Neuronal stem cell (in vitro differentiated cells): Measurements from ENCODE around the gene ACBD6.
"Not testable (repeated sequence)": the region's sequence is repeated elsewhere in the genome, so short reads cannot be mapped to it uniquely, and the experiment has no call there.

ENCODE experiments used
- DNase-seq: peaks from one replicate; pipeline ENCODE4 v3.0.0-alpha.2; 2013; ENCODE audit warnings: low spot score
- H2AFZ ChIP-seq: one replicate; pipeline ENCODE4 v1.6.1; 2013; ENCODE audit warnings: mild to moderate bottlenecking, low read length, inconsistent platforms
- H2AK5ac ChIP-seq: 2 replicates; pipeline ENCODE4 v1.6.1; 2013; ENCODE audit warnings: low read depth, mild to moderate bottlenecking, inconsistent platforms, low read length, moderate library complexity, mixed read lengths
- H2BK120ac ChIP-seq: 2 replicates; pipeline ENCODE4 v1.6.1; 2013; ENCODE audit warnings: low read depth, mild to moderate bottlenecking, inconsistent platforms, low read length, moderate library complexity, mixed read lengths
- H2BK12ac ChIP-seq: one replicate; pipeline ENCODE4 v1.6.1; 2013; ENCODE audit warnings: low read length, inconsistent platforms
- H2BK15ac ChIP-seq: 2 replicates; pipeline ENCODE4 v1.6.1; 2013; ENCODE audit warnings: mild to moderate bottlenecking, low read length, inconsistent platforms, mixed read lengths
- H2BK5ac ChIP-seq: one replicate; pipeline ENCODE4 v1.6.1; 2013; ENCODE audit warnings: inconsistent platforms, mild to moderate bottlenecking, low read length, moderate library complexity
- H3K14ac ChIP-seq: one replicate; pipeline ENCODE4 v1.6.1; 2013; ENCODE audit warnings: low read length, inconsistent platforms
- H3K18ac ChIP-seq: 2 replicates; pipeline ENCODE4 v1.6.1; 2013; ENCODE audit warnings: low read length, inconsistent platforms
- H3K23ac ChIP-seq: 2 replicates; pipeline ENCODE4 v1.6.1; 2013; ENCODE audit warnings: low read depth, mild to moderate bottlenecking, mixed read lengths, low read length, inconsistent platforms; ENCODE audit not compliant: poor library complexity
- H3K27ac ChIP-seq: replicated peaks from 3 replicates; pipeline ENCODE4 v1.5.1; 2013; ENCODE audit warnings: low read length, inconsistent platforms
- H3K27me3 ChIP-seq, 3 experiments: 2 replicates each; pipeline ENCODE4 v1.6.1; 2013; ENCODE audit warnings: low read length in 3 of 3, mild to moderate bottlenecking in 2 of 3, inconsistent platforms in 1 of 3, low read depth in 1 of 3, mixed read lengths in 1 of 3, moderate library complexity in 1 of 3; ENCODE audit not compliant: control insufficient read depth in 3 of 3, insufficient read depth in 3 of 3
- H3K36me3 ChIP-seq, 2 donors: replicated peaks in 1 of 2; 2 replicates each; pipeline ENCODE4 v1.6.1; 2013; ENCODE audit warnings: low read length in 2 of 2; ENCODE audit not compliant: control insufficient read depth in 2 of 2, insufficient read depth in 2 of 2
- H3K4ac ChIP-seq: 2 replicates; pipeline ENCODE4 v1.6.1; 2013; ENCODE audit warnings: inconsistent platforms, mild to moderate bottlenecking, low read length, moderate library complexity
- H3K4me1 ChIP-seq, 2 donors: 1 replicate in 1 of 2; 2 replicates in 1 of 2; pipeline ENCODE4 v1.6.1; 2013; ENCODE audit warnings: low read length in 2 of 2, low read depth in 1 of 2; ENCODE audit not compliant: control insufficient read depth in 2 of 2, insufficient read depth in 1 of 2
- H3K4me2 ChIP-seq: one replicate; pipeline ENCODE4 v1.6.1; 2013; ENCODE audit warnings: mild to moderate bottlenecking, low read length, inconsistent platforms; ENCODE audit not compliant: insufficient read depth, poor library complexity, severe bottlenecking
- H3K4me3 ChIP-seq, 2 donors: 2 replicates each; pipeline ENCODE4 v1.5.1; 2013; ENCODE audit warnings: low read length in 2 of 2, mild to moderate bottlenecking in 2 of 2, inconsistent platforms in 1 of 2, moderate library complexity in 1 of 2
- H3K79me1 ChIP-seq: one replicate; pipeline ENCODE4 v1.6.1; 2013; ENCODE audit warnings: low read depth, mild to moderate bottlenecking, inconsistent platforms, low read length, moderate library complexity
- H3K9ac ChIP-seq: one replicate; pipeline ENCODE4 v1.6.1; 2013; ENCODE audit warnings: mild to moderate bottlenecking, low read depth, low read length, inconsistent platforms; ENCODE audit not compliant: poor library complexity
- H3K9me3 ChIP-seq, 2 donors: replicated peaks in 1 of 2; 2 replicates each; pipeline versions ENCODE3 to v1.6.1; 2013; ENCODE audit warnings: low read length in 2 of 2, mild to moderate bottlenecking in 2 of 2, inconsistent platforms in 1 of 2, low read depth in 1 of 2, mixed read lengths in 1 of 2, moderate library complexity in 1 of 2; ENCODE audit not compliant: control insufficient read depth in 2 of 2, insufficient read depth in 1 of 2
- H4K8ac ChIP-seq: one replicate; pipeline ENCODE4 v1.6.1; 2013; ENCODE audit warnings: low read depth, mild to moderate bottlenecking, inconsistent platforms, low read length, moderate library complexity
- H4K91ac ChIP-seq: one replicate; pipeline ENCODE4 v1.6.1; 2013; ENCODE audit warnings: low read length, low read depth, mild to moderate bottlenecking, inconsistent platforms; ENCODE audit not compliant: poor library complexity
- WGBS, 2 donors: extraction: QIAGEN DNeasy Blood & Tissue Kit; methylation state at CpG; one replicate each; pipeline ENCODE4 v1.1.7; 2013; ENCODE audit warnings: missing lambda C conversion rate in 2 of 2, mixed read lengths in 1 of 2; ENCODE audit not compliant: insufficient read length in 2 of 2, insufficient replicate concordance in 1 of 2; ENCODE audit errors: extremely low coverage in 2 of 2; 5-methylcytosine and 5-hydroxymethylcytosine counted together

The ACBD6 gene

DNA sequence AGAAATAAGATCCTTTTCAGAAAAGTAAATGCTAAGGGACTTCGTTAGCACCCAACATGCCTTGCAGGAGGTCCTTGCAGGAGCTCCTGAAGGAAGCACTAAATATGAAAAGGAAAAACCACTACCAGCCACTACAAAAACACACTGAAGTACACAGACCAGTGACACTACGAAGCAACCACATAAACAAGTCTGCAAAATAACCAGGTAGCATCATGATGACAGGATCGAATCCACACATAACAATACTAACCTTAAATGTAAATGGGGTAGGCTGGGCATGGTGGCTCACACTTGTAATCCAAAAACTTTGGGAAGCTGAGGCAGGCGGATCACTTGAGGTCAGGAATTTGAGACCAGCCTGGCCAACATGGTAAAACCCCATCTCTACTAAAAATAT, 40.7 kb downstream of the ACBD6 start:
- not testable (repeated sequence) for H3K79me1 ChIP-seq, H3K14ac ChIP-seq, H3K4me3 ChIP-seq, DNase-seq, H3K4me2 ChIP-seq, H3K36me3 ChIP-seq, H2AFZ ChIP-seq, H3K9ac ChIP-seq, H3K23ac ChIP-seq, H2AK5ac ChIP-seq, H4K8ac ChIP-seq, H2BK12ac ChIP-seq, H2BK15ac ChIP-seq, H3K27me3 ChIP-seq, H4K91ac ChIP-seq, H2BK5ac ChIP-seq, H3K18ac ChIP-seq, H3K27ac ChIP-seq, H3K4me1 ChIP-seq, H3K4ac ChIP-seq, H2BK120ac ChIP-seq
- no CpG with 5 or more reads among the region's 4 CpGs for WGBS, 2 donors
- H3K9me3 ChIP-seq, result peaks cover 0 to 23% of the 10 kb centered on the region in 2 donors

DNA sequence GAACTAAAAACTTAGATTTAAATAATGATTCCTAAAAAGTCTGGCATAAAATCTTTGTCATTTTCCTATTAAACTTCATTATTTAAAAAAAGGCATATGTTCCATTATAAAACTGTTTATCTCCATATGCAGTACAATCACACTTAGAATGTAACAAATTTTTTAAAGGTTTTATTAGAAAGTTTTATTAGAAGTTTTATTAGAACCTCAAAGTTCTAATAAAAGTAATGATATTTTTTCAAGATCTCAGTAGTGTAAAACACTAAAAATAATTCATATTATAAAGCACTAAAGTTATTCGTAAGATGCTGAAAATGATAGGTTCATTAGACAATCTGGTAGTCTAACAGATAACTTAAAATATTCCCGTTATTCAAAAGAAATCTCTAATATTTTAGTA, 43.6 kb downstream of the ACBD6 start:
- H3K14ac ChIP-seq, result no peak overlapping the region
- H2BK12ac ChIP-seq, result no peak overlapping the region
- peaks cover 0 to 17% of the 10 kb centered on the region in 2 donors for H3K9me3 ChIP-seq
- no CpG with 5 or more reads among the region's 2 CpGs for WGBS, 2 donors
- no peak overlapping the region for H2AFZ ChIP-seq
- H3K27ac ChIP-seq, result no peak overlapping the region
- H3K18ac ChIP-seq, result no peak overlapping the region
- H2BK15ac ChIP-seq, result no peak overlapping the region
- peaks cover 0 to 2% (median 0%) of the 10 kb centered on the region in 3 experiments for H3K27me3 ChIP-seq
- no peak overlapping the region for H2BK120ac ChIP-seq
- no peak overlapping the region for H2AK5ac ChIP-seq
- H3K23ac ChIP-seq, result no peak overlapping the region
- no peak overlapping the region for H2BK5ac ChIP-seq
- peaks cover 3% of the 10 kb centered on the region for H3K79me1 ChIP-seq
- H3K4ac ChIP-seq, result no peak overlapping the region
- no peak for DNase-seq
- no peak overlapping the region for H3K4me3 ChIP-seq
- H3K9ac ChIP-seq, result no peak overlapping the region
- no peak overlapping the region for H3K4me2 ChIP-seq
- peaks cover 0 to 4% of the 10 kb centered on the region in 2 donors for H3K36me3 ChIP-seq
- no peak overlapping the region for H4K91ac ChIP-seq
- H3K4me1 ChIP-seq, result no peaks in the 10 kb centered on the region
- no peak overlapping the region for H4K8ac ChIP-seq

DNA sequence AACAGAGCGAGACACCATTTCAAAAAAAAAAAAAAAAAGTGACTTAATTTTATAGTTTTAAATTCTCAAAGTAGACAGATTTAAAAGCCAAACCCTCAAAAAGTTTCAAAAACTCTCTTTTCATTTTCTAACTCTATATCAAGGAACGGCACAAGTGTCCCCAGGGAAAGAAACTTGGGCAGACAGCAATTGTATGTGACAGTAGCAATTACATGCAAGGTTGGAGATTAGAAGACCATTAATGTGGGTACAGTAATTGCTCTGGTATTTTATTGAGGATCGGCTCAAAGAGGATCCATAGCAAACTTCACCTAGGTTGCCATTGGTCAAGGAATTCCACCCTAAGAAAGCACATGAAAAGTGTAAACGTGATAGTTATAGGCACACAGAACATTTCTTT, 46.2 kb downstream of the ACBD6 start:
- H2BK120ac ChIP-seq, result no peak overlapping the region

DNA sequence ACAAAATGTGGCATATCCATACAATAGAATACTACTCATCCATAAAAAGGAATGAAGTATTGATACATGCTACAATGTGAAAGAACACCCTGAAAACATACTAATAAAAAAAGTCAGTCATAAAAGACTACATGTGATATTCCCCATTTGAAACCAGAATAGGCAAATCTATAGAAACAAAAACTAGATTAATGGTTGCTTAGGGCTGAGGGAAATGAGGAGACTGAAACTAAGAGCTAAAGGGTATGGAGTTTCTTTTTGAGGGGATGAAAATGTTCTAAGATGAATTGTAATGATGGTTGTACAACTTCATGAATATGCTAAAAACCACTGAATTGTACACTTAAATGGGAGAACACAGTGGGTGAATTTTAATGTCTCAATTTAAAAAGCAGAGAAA, 50.9 kb downstream of the ACBD6 start:
- H3K9me3 ChIP-seq, result peaks cover 0 to 12% of the 10 kb centered on the region in 2 donors
- no peak overlapping the region for H2BK15ac ChIP-seq
- H2AK5ac ChIP-seq, result no peak overlapping the region
- H3K18ac ChIP-seq, result no peak overlapping the region
- peaks cover 0 to 14% of the 10 kb centered on the region in 2 donors for H3K36me3 ChIP-seq
- H3K4me2 ChIP-seq, result no peak overlapping the region
- no peak overlapping the region for H3K23ac ChIP-seq
- H4K91ac ChIP-seq, result no peak overlapping the region
- no peak overlapping the region for H2BK12ac ChIP-seq
- H3K4me3 ChIP-seq, result no peak overlapping the region
- no peak overlapping the region for H4K8ac ChIP-seq
- no peak overlapping the region for H3K4ac ChIP-seq
- H2BK5ac ChIP-seq, result no peak overlapping the region
- H2AFZ ChIP-seq, result no peak overlapping the region
- no peak for DNase-seq
- H3K14ac ChIP-seq, result no peak overlapping the region
- no peaks in the 10 kb centered on the region for H3K79me1 ChIP-seq
- H3K27me3 ChIP-seq, result no peaks in the 10 kb centered on the region
- H3K27ac ChIP-seq, result no peak overlapping the region
- H2BK120ac ChIP-seq, result no peak overlapping the region
- H3K4me1 ChIP-seq, result no peaks in the 10 kb centered on the region
- H3K9ac ChIP-seq, result no peak overlapping the region

More for the DNA sequence above, 46.2 kb downstream of the ACBD6 start:
- Histone ChIP-seq H3K4me2 (no peak overlapping the region), H3K4ac (no peak overlapping the region), H2AK5ac (no peak overlapping the region), H3K27me3 (peaks cover 0 to 2% (median 0%) of the 10 kb centered on the region in 3 experiments), H3K36me3 (peaks cover 0 to 6% of the 10 kb centered on the region in 2 donors), H3K4me1 (no peaks in the 10 kb centered on the region), H2BK12ac (no peak overlapping the region), H3K27ac (no peak overlapping the region), H2BK15ac (no peak overlapping the region), H3K4me3 (no peak overlapping the region), H3K23ac (no peak overlapping the region), H3K14ac (no peak overlapping the region), H3K9ac (no peak overlapping the region), H2AFZ (no peak overlapping the region), H3K18ac (no peak overlapping the region), H4K91ac (no peak overlapping the region), H2BK5ac (no peak overlapping the region), H3K79me1 (peaks cover 3% of the 10 kb centered on the region), H3K9me3 (peaks cover 0 to 14% of the 10 kb centered on the region in 2 donors), H4K8ac (no peak overlapping the region)
- WGBS, 2 donors, result no CpG with 5 or more reads among the region's 4 CpGs
- no peak for DNase-seq
